DOHH2 (cell line): ENCODE measurements around the gene COL4A2.

Experiments
- EZH2phosphoT487 ChIP-seq: fragments of 200-600 bp; sonication (generic); IDR thresholded peaks from 2 replicates; pipeline ENCODE4 v1.6.1; 2017; ENCODE audit warnings: borderline replicate concordance, mild to moderate bottlenecking, antibody characterized with exemption, low read length, moderate library complexity, mixed read lengths
- TF ChIP-seq, protein P1 (sequence below): fragments of 200-600 bp; sonication (generic); IDR thresholded peaks from one replicate; pipeline ENCODE4 v1.5.1; 2014; ENCODE audit warnings: antibody characterized with exemption, mild to moderate bottlenecking, low read depth, low read length; ENCODE audit not compliant: poor library complexity, severe bottlenecking

DNA sequence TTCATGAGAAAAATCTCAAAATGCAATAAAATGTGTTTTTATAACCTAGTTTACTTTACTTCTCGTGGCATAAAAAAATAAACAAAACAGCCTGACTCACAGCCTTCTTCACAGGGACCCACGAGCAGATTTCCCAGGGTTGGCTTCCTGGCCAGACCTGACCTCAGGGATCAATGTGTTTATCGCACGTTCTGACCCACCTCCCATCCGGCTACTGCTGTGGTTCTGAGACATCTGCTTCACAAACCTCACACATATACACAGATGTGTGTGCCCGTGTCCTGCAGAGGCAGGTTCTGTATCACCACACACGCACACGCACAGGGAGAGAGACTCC, 118.3 kb downstream of the COL4A2 start:
- TF ChIP-seq, protein P1, sequence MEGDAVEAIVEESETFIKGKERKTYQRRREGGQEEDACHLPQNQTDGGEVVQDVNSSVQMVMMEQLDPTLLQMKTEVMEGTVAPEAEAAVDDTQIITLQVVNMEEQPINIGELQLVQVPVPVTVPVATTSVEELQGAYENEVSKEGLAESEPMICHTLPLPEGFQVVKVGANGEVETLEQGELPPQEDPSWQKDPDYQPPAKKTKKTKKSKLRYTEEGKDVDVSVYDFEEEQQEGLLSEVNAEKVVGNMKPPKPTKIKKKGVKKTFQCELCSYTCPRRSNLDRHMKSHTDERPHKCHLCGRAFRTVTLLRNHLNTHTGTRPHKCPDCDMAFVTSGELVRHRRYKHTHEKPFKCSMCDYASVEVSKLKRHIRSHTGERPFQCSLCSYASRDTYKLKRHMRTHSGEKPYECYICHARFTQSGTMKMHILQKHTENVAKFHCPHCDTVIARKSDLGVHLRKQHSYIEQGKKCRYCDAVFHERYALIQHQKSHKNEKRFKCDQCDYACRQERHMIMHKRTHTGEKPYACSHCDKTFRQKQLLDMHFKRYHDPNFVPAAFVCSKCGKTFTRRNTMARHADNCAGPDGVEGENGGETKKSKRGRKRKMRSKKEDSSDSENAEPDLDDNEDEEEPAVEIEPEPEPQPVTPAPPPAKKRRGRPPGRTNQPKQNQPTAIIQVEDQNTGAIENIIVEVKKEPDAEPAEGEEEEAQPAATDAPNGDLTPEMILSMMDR: no peak
- no peak for TF ChIP-seq EZH2phosphoT487
